Stimulated activated CD8-positive, alpha-beta memory T cell treated with anti-CD3 and anti-CD28 coated beads, Interleukin-15, amount 100 ng/mL, for 4 hours (primary cell): ENCODE results near the gene ALX4.

Experiments used
- DNase-seq, 2 donors: peaks; one replicate each; pipeline ENCODE4 v3.0.0-alpha.2; 2020; ENCODE audit warnings: low read depth in 2 of 2

Gene ALX4

GRCh38 chr11:44315947-44316658 is 6.2 kb upstream of the ALX4 start:
- DNase-seq = no peak

DNA sequence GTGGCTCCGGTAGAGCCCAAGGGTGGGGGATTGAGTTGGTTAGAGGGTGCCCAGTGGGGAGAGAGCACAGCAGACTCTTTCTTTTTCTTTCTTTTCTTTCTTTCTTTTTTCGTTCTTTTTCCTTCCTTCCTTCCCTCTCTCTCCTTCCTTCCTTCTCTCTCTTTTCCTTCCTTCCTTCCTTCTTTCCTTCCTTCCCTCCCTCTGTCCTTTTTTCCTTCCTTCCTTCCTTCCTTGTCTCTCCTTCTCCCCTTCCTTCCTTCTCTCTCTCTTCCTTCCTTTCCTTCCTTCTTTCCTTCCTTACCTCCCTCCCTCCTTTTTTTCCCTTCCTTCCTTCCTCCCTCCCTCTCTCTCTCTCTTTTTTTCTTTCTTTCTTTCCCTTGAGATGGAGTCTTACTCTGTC is 4.8 kb upstream of the ALX4 start:
- no peak for DNase-seq

- DNase-seq = no peak
Observed at GRCh38 chr11:44313761-44314489, 4.0 kb upstream of the ALX4 start.

GRCh38 chr11:44312876-44313275 is 2.9 kb upstream of the ALX4 start:
- DNase-seq = no peak

DNA sequence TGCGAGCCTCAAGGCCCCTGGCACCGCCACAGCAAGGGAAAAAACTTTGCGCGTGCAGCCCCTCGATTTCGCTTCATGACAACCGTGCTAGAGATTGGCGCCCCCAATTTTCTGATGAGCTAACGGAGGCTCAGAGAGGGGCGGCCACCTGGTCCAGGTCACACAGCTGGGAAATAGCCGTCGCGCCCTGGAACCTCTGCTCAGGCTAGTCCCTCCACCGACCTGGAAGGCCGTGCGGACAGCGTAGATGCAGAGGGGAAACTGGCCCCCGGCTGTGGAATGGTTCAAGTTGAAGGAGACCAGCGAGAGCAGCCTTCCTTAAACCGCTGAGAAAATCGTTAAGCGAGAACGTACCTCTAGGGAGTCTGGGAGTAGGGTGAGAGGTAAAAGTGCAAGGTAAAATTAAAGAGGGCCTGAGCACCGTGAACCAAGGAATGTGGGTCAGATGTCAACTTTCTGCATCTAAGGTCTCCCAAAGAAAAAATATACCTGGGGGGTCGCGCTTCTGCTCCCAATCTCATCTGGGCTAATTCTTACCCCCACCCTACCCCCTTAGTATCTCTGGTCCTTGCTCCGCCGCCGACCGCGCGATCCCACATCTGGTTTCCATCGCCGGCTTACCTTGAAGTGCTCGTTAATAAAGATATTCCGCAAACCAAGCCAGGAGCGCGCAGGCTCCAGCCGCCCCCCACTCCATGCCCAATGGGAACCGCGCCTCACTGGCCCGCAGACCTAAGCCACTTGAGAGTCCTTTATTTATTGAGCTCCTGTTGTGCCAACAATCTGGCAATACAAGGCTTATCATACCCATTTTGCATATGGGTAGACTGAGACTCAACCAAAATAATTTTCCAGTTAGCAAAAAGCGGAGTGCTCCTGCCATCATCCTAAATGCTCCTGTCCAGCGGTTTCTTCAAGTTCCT is 1.7 kb upstream of the ALX4 start:
- DNase-seq = no peak

- no peak for DNase-seq
Observed at GRCh38 chr11:44310463-44311272, 729 bp upstream of the ALX4 start.

DNA sequence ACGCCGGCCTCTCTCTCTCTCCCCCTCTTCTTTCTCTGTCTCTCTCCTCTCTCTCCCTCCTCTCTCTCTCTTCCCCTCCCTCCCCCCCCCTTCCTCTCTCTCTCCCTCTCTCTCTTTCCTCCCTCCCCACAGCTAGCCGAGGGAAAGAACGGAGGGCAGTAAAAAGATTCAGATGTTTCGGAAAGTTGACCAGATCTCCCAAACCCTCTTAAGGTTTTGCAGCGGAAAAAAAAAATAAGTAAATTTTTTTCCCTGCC is 195 bp upstream of the ALX4 start:
- DNase-seq = no peak

GRCh38 chr11:44308923-44309477 is 939 bp downstream of the ALX4 start:
- no peak for DNase-seq

DNA sequence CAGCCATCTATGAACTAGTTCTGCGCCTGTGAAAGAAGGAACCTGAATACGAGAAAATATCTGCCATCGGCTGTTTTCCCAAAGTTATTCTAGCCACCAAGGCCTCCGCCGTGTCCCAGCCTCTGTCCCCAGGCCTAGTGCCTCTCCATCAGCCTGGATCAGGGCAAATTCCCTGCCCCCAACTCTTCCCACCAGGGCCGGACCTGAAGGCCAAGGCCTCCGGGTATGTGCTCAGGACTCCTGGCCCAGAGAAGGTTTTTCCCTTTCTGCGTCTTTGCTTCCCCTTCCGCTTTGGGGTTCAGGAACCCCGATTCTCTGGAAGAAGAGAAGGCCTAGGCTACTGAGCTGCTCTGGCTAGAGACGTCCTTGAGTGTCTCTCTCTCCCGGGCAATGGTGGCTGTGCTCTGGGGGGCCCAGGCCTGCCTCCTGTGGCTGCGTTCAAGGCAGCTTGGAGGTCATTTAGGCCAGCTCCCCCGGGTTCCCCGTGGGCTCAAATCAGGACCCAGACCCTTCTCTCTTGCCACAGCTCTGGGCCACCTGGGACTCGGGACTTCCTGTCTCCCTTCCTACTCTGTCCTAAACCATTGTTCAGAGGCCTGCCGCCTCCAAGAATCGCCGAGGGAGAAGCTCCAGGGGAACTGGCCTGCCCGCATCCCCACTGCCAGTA is 1.6 kb downstream of the ALX4 start:
- DNase-seq = no peak

- no peak for DNase-seq
Observed at GRCh38 chr11:44307340-44308099, 2.4 kb downstream of the ALX4 start.

GRCh38 chr11:44306918-44307244 is 3.1 kb downstream of the ALX4 start:
- DNase-seq = no peak

GRCh38 chr11:44306052-44306917 is 3.7 kb downstream of the ALX4 start:
- DNase-seq = no peak

- DNase-seq = no peak
Observed at GRCh38 chr11:44305470-44306051, 4.4 kb downstream of the ALX4 start.

DNA sequence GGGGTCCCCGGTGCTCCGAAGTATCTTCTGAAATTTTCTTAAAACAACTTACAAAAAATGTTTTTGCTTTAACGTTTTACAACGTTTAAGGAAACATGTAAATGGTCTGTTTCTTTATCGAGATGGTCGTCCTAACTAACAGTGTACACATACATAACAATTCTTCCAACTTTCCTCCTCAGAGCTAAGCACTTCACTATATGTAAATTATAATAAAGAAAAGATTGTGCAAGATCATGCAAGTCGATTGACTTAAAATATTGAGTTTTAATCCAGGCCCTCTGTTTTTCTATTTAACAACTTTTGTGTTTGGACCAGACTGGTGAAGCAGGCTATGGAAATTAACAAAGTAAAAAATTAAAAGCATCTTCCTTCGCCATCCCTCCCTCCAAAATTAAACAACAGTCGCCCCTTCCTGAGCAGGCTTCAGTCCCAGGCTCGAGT is 4.9 kb downstream of the ALX4 start:
- DNase-seq = no peak

DNA sequence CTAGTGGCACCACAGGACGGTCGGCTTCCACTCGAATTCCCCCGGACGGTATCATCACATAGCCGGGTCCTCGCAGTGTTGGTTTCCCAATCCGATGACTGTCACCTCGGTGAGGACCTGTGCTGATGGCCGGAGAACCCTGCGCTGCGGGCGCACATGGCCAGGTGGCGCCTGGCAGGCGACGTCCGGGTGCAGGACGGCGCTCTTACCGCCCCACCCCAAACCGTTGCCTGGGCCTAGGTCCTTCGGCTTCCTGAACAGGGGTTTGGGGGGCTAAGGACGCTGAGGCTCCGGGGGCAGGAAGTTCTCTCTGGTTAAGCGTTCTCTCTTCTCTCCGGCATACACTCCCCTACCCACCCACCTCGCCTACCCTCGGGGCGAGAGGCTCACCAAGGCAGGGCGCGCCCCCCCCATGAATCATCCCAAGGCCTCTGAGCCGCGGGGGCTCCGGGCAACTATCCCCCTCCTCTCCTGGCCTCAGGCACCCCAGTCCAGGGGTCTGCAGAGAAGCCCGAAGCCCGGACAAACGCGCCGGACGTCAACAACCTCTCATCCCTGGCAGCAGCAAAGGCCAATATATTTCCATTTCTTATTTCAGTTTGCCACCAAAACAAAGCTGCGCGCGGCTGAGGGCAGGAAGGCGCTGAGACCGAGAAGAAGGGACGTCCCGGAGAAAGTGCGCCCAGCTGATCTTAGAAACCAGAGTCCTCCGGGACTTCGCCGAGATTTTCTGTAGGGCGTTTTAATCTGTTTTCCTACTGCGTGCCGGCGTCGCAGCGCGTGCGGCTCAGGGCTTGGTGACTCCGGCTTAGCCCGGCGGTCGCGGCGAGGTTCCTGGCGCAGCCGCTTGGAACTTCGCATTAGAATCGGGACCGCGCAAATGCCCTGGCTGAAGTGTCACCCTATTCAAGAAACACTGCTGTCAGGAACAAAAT is 5.6 kb downstream of the ALX4 start:
- no peak for DNase-seq

GRCh38 chr11:44303401-44303938 is 6.5 kb downstream of the ALX4 start:
- DNase-seq = no peak

- no peak for DNase-seq
Observed at GRCh38 chr11:44301564-44302271, 8.2 kb downstream of the ALX4 start.
